Measurements from ENCODE around the gene TRIOBP. TPM values are rescaled to one million over a fixed set of nuclear protein-coding genes. Genes with fewer than 3 reads are reported as not detected.
"Not testable (repeated sequence)": the region's sequence is repeated elsewhere in the genome, so short reads cannot be mapped to it uniquely, and the experiment has no call there.

Gene TRIOBP
- total RNA-seq, 2 donors from 2014 or later, result 14.3 to 18.8 TPM

DNA sequence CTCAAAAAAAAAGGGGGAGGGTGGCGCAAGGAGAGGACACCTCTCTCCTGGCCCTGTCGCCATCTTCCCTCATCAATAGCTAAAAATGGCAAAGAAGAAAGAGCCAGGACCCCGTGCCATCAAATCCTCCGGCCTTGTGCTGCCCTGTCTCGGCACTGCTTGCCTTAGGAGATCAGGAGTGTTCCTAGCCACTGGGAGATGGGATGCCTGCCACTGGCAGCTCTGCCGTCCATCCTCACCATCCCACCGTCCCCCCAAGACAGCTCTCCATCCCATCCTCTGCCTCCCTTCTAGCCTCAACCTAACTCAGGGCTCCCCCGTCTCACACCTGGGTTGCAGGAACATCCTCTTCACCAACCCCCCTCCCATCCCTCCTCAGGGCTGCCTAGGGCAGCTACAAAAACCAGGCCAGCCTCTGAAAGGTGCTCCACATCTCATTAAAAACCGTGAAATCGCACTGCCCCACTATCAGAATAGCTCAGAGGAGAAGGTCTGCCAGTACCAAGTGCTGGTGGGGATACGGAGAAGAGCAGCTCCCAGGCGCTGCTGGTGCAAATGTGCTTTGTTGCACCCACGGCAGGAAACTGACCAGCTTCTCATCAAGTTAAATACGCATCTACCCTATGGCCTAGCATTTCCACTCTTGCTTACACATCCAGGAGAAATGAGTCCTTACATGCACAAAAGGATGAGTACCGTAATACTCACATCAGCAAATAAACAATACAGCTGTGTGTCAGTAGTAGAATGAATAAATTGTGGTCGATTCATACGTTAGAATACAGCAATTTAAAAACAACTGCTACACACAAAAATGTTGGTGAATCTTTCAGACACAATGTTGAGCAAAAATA, 79.2 kb downstream of the TRIOBP start:
- Mint-ChIP-seq H3K27ac (no peak overlapping the region), H3K36me3 (ENCODE audit: low read depth) (peaks cover 2% of the 10 kb centered on the region), H3K4me1 (peaks cover 4% of the 10 kb centered on the region), H3K4me3 (no peak overlapping the region), H3K27me3 (no peaks in the 10 kb centered on the region)
- ATAC-seq (no peak), DNase-seq (no peak)
- H3K9me3 ChIP-seq (ENCODE audit: control insufficient read depth, low read length, poor library complexity, severe bottlenecking), result no peaks in the 10 kb centered on the region

GRCh38 chr22:37776639-37777005, 79.8 kb downstream of the TRIOBP start:
- Mint-ChIP-seq H3K4me3 (no peak overlapping the region), H3K27me3 (no peaks in the 10 kb centered on the region), H3K4me1 (peaks cover 4% of the 10 kb centered on the region), H3K27ac (no peak overlapping the region), H3K36me3 (ENCODE audit: low read depth) (peaks cover 2% of the 10 kb centered on the region)
- no peaks in the 10 kb centered on the region for H3K9me3 ChIP-seq (ENCODE audit: control insufficient read depth, low read length, poor library complexity, severe bottlenecking)
- DNase-seq, result no peak
- no peak for ATAC-seq

- Mint-ChIP-seq H3K27ac (no peak overlapping the region), H3K27me3 (no peaks in the 10 kb centered on the region), H3K4me3 (no peak overlapping the region), H3K36me3 (ENCODE audit: low read depth) (peaks cover 2% of the 10 kb centered on the region), H3K4me1 (peaks cover 4% of the 10 kb centered on the region)
- ATAC-seq (no peak), DNase-seq (no peak)
- no peaks in the 10 kb centered on the region for H3K9me3 ChIP-seq (ENCODE audit: control insufficient read depth, low read length, poor library complexity, severe bottlenecking)
These were observed 80.4 kb downstream of the TRIOBP start for GRCh38 chr22:37777122-37777687.

GRCh38 chr22:37778370-37779009, 81.6 kb downstream of the TRIOBP start:
- Mint-ChIP-seq H3K4me3 (no peak overlapping the region), H3K27me3 (no peaks in the 10 kb centered on the region), H3K27ac (no peak overlapping the region), H3K36me3 (ENCODE audit: low read depth) (peaks cover 2% of the 10 kb centered on the region), H3K4me1 (peaks cover 4% of the 10 kb centered on the region)
- no peaks in the 10 kb centered on the region for H3K9me3 ChIP-seq (ENCODE audit: control insufficient read depth, low read length, poor library complexity, severe bottlenecking)
- DNase-seq (no peak), ATAC-seq (no peak)

- no peak for ATAC-seq
These were observed 84.7 kb downstream of the TRIOBP start for GRCh38 chr22:37781434-37782059.

DNA sequence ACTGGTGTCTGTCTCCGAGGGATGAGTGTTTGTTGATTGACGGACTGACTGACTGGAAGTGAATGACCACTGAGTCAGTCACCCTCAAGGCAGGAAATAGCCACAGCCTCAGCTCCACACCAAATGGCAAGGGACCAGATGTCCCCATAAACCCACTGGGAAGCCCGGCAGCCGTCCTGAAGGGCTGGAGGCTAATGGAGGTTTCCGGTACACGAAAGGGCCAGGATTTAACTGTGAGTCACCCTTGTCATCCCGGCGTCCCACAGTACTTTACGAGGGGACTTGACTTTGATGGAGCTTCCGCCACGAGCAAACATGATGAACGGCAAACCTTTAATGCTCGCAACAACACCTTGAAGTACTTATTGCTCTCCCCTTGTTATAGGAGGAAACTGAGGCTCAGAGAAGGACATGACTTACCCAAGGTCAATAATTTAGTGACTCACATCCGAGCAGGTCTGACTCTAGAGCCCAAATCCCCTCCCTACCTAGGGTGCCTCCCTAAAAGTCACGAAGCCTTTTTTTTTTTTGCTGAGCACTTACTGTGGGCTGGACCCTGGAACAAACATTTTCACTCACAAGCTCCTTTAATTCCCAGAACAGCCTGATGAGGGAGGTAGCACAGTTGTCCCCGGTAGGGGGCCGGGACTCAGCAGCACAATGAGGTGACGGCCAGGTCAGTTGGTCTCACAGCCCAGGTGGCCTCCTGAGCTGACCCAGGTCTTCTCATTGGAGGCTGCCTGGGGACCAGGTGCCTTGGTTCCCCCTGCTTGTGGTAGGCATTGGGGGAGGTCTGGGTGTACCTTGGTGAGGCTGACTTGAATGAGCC, 85.7 kb downstream of the TRIOBP start:
- Mint-ChIP-seq H3K27me3 (peaks cover 10% of the 10 kb centered on the region), H3K4me3 (no peak overlapping the region), H3K27ac (no peak overlapping the region), H3K4me1 (peaks cover 3% of the 10 kb centered on the region), H3K36me3 (ENCODE audit: low read depth) (no peaks in the 10 kb centered on the region)
- ATAC-seq (no peak), DNase-seq (no peak)
- no peaks in the 10 kb centered on the region for H3K9me3 ChIP-seq (ENCODE audit: control insufficient read depth, low read length, poor library complexity, severe bottlenecking)

More at GRCh38 chr22:37781434-37782059, 84.7 kb downstream of the TRIOBP start:
- Mint-ChIP-seq H3K36me3 (ENCODE audit: low read depth) (no peaks in the 10 kb centered on the region), H3K27ac (no peak overlapping the region), H3K4me1 (peaks cover 3% of the 10 kb centered on the region), H3K27me3 (peaks cover 10% of the 10 kb centered on the region), H3K4me3 (no peak overlapping the region)
- no peak for DNase-seq
- no peaks in the 10 kb centered on the region for H3K9me3 ChIP-seq (ENCODE audit: control insufficient read depth, low read length, poor library complexity, severe bottlenecking)

DNA sequence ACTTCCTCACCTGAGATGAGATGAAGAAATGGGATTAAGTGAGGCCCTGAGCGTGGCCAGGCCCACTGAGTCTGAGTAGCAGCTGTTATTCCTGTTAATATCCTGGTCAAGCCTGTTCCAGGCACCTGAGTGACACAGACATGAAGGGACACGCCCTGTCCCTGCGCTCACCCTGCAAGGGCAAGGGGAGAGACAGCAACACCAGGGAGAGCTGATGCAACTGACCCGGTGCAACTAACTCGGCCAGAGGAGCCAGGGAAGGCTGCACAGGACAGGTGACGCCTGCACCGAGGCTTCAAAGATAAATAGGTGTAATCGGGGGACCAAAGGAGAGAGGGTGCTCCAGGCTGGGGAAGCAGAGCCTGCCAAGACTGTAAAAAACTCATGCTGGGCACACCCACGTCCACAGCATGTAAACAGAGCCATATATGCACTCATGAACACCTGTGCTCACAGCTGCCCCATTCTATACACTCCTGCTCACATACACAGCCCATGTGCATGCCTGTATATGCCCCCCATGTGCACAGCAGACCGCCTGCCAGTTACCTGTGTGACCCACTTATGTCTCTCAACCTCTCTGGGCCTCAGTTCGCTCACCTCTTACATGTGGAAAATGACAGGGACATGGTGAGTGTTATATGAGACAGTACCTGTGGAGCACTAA, 88.1 kb downstream of the TRIOBP start:
- Mint-ChIP-seq H3K36me3 (ENCODE audit: low read depth) (no peaks in the 10 kb centered on the region), H3K4me1 (peaks cover 3% of the 10 kb centered on the region), H3K27me3 (peaks cover 10% of the 10 kb centered on the region), H3K27ac (no peak overlapping the region), H3K4me3 (no peak overlapping the region)
- ATAC-seq, result no peak
- DNase-seq, result no peak
- no peaks in the 10 kb centered on the region for H3K9me3 ChIP-seq (ENCODE audit: control insufficient read depth, low read length, poor library complexity, severe bottlenecking)

- Mint-ChIP-seq H3K4me3 (no peak overlapping the region), H3K27me3 (peaks cover 5% of the 10 kb centered on the region), H3K27ac (no peak overlapping the region), H3K4me1 (peaks cover 3% of the 10 kb centered on the region), H3K36me3 (ENCODE audit: low read depth) (no peaks in the 10 kb centered on the region)
- ATAC-seq (no peak), DNase-seq (no peak)
- no peaks in the 10 kb centered on the region for H3K9me3 ChIP-seq (ENCODE audit: control insufficient read depth, low read length, poor library complexity, severe bottlenecking)
These were observed 93.4 kb downstream of the TRIOBP start for GRCh38 chr22:37790234-37790633.

GRCh38 chr22:37792494-37792893, 95.6 kb downstream of the TRIOBP start:
- H3K4me3 Mint-ChIP-seq, result no peak overlapping the region
- DNase-seq, result no peak
- no peak for ATAC-seq
- no peaks in the 10 kb centered on the region for H3K4me1 Mint-ChIP-seq
- no peaks in the 10 kb centered on the region for H3K27me3 Mint-ChIP-seq
- H3K27ac Mint-ChIP-seq, result no peak overlapping the region
- no peaks in the 10 kb centered on the region for H3K9me3 ChIP-seq (ENCODE audit: control insufficient read depth, low read length, poor library complexity, severe bottlenecking)
- H3K36me3 Mint-ChIP-seq (ENCODE audit: low read depth), result no peaks in the 10 kb centered on the region

DNA sequence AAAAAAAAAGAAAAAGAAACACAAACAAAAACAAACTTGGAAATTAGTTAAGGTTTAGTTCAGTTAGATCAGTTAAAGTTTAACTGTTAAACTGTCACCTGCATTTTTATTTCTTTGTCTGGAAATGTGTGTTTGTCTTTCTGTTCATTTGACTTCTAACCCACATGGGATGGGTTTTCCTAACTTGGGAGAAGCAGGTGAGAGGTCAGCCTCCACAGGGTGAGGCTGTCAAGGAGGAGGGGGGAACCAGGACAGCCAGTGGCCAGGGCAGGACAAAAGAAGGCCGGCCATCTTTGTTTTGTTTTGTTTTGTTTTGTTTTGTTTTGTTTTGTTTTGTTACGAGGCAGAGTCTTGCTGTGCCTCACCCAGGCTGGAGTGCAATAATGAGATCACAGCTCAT, 97.5 kb downstream of the TRIOBP start:
- Mint-ChIP-seq H3K4me1 (no peaks in the 10 kb centered on the region), H3K36me3 (ENCODE audit: low read depth) (no peaks in the 10 kb centered on the region), H3K4me3 (no peak overlapping the region), H3K27me3 (no peaks in the 10 kb centered on the region), H3K27ac (no peak overlapping the region)
- DNase-seq (no peak), ATAC-seq (no peak)
- H3K9me3 ChIP-seq (ENCODE audit: control insufficient read depth, low read length, poor library complexity, severe bottlenecking), result no peaks in the 10 kb centered on the region

DNA sequence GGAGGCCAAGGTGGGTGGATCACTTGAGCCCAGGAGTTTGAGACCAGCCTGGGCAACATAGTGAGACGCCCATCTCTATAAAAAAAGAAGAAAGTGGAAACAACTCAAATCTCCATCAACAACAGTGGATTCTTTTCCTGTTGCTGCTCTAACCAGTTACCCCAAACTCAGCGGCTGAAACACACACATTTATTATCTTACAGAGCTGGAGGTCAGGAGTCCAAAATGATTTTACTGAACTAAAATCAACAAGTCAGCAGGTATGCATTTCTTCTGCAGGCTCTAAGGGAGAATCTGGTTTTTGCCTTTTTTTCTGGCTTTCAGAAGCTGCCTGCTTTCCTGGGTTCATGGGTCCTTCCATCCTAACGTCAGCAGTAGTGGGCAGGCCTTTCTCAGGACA, 99.2 kb downstream of the TRIOBP start:
- no peak overlapping the region for H3K4me3 Mint-ChIP-seq
- no peaks in the 10 kb centered on the region for H3K27me3 Mint-ChIP-seq
- H3K36me3 Mint-ChIP-seq (ENCODE audit: low read depth), result no peaks in the 10 kb centered on the region
- no peak for ATAC-seq
- no peaks in the 10 kb centered on the region for H3K4me1 Mint-ChIP-seq
- no peak overlapping the region for H3K27ac Mint-ChIP-seq
- no peaks in the 10 kb centered on the region for H3K9me3 ChIP-seq (ENCODE audit: control insufficient read depth, low read length, poor library complexity, severe bottlenecking)
- no peak for DNase-seq

- H3K4me3 Mint-ChIP-seq; H3K27me3 Mint-ChIP-seq; ATAC-seq; H3K36me3 Mint-ChIP-seq (ENCODE audit: low read depth); H3K9me3 ChIP-seq (ENCODE audit: control insufficient read depth, low read length, poor library complexity, severe bottlenecking); H3K4me1 Mint-ChIP-seq; DNase-seq; H3K27ac Mint-ChIP-seq: not testable (repeated sequence)
These were observed 100.4 kb downstream of the TRIOBP start for GRCh38 chr22:37797259-37797658.
